Anterior cingulate cortex (tissue), 58 donors: ENCODE measurements around the gene HSPA9.

Source experiments
- DNase-seq, 58 donors: peaks; one replicate each; lab custom pipeline; 2025; lab: John Stamatoyannopoulos, UW

The HSPA9 gene

DNA sequence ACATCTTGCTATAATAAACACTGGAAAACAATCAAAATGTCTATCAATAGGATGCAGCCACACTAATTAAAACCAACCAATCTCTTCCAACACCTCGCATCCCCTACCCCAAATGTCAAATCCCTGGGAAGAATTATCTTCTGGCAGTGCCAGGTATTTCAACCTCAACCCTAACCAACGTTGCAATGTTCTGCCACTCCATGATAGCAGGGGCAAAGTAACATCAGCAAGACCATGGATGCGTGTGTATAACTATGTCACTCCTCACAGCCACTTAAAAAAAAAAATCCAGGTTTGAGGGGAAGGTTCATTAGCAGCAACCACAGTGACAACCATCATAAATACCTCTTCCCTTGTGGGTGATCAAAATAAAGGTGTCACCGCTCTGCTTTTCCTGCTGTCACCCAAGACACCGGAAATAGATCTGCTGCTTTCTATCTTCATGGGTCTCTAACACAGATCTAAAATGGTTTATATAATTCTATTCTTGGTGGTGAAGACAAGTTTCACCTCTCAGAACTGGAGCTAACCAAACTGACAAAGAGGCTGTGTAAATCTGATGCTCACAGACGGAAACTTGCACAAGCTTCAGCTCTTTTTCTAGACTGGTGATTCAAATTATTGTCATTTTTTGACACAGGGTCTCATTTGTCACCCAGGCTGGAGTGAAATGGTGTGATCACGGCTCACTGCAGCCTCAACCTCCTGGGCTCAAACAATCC lies 9.9 kb downstream of the HSPA9 start:
- DNase-seq = no peak

GRCh38 chr5:138564242-138564641 lies 11.0 kb downstream of the HSPA9 start:
- no peak for DNase-seq

DNA sequence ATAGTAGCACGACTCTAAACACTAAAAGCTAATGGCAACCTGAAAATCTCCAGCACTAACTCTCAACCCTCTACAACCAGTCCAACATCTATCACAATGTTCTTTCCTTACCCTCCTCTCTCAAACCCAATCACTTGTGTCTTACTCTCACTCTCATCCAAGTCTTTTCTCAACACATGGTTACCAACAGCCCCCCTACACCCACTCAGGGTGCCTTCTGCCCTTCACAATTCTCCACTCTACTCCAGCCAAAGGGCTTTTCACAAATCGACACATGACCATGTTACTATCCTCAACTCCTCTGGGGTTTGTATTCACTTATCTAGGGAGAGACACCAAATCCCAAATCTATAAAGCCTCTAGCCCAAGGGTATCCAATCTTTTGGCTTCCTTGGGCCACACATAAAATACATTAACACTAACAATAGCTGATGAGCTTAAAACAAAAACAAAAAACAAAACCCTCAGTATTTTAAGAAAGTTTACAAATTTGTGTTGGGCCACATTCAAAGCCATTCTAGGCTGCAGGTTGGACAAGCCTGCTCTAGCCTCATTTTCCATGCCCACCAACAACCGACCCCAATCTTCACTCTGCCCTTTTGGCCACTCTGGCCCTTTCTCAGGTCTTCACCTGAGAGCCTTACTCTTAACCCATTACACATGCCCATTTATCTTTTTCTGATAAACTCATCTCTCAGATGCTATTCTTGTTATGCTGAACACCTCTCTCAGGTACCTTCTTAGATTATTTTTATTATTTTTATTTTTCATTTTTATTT lies 11.7 kb downstream of the HSPA9 start:
- no peak for DNase-seq

DNA sequence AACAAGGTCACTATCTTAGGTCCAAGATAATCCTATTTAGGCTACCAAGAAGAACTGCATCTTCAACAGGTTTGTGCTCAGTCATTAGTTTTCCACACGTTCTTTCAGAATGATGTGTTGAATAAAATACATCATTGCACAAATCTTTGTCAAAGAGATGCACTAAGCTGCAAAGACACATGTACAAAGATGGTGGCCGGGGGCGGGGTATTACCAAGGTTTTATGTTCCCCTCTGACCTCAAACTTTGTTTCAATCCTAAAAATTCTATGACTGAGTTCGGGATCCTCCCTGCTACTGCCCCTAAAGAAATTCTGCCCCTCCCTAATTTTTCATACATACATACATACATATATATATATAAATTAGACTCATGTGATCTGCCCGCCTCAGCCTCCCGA lies 14.2 kb downstream of the HSPA9 start:
- no peak for DNase-seq

- no peak for DNase-seq
Observed at GRCh38 chr5:138559937-138560336, 15.3 kb downstream of the HSPA9 start.

DNA sequence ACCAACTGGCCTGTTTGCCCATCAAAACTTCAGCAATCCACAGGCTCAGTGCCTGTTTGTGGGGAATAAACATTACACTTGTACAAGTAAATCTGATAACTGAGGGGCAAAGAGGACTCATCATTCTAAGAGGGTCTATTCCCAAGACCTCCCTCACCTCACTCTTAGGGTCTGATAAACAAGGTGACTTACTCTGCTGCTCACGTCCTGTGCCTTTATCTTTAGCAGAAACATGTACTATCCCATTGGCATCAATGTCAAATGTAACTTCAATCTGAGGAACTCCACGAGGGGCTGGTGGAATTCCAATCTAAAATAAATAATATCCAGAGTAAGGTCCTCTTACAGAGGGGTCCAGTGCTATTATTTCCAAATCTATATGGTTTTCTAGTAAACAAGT lies 17.5 kb downstream of the HSPA9 start:
- no peak for DNase-seq

DNA sequence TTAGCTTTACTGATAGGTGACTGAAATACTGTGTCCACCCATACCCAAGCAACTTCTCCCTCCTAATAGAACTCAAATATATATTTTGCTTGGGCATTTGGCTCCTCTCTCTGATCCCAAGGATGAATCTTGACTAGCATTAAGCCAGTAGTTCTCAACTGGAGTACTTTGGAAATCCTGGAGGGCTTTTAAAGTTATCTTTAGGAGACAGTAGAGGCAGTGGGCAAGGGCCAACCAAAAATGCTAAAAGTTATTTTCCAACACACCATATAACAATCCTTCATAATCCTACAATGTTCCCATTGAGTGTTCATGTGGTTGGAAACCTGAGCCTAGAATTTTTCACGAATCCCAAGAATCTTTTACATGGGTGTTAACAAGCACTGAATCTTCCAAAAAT lies 21.1 kb downstream of the HSPA9 start:
- no peak for DNase-seq

- no peak for DNase-seq
Observed at GRCh38 chr5:138553437-138554095, 21.6 kb downstream of the HSPA9 start.

- no peak for DNase-seq
Observed at GRCh38 chr5:138552657-138553056, 22.5 kb downstream of the HSPA9 start.

- no peak for DNase-seq
Observed at GRCh38 chr5:138549414-138549813, 25.8 kb downstream of the HSPA9 start.

DNA sequence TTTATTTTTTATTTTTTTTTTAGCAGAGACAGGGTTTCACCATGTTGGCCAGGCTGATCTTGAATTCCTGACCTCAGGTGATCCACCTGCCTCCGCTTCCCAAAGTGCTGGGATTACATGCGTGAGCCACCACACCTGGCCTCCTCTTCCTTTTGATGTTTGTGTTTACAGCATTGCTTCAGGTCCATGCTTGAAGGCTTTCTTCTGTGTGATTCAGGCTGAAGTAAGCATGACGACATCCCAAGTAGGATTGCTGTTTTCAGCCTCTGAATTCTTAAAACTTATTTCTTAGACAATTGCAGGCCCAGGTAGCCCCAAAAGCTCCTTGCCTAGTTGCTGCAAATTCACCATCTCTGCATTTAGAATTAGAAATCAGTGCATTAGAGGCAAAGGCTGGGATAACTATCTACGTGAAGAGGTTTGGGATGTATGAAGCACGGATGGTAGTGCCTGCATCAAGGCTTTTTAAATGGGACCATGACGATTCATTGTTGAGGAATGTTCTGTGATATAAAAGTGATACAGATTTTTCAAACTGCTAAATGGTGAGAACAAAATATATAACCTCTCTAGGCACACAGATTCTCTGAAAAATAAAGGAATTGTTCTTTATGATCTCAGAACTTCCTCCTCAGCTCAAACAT lies 29.2 kb downstream of the HSPA9 start:
- no peak for DNase-seq

GRCh38 chr5:138544181-138545134 lies 30.7 kb downstream of the HSPA9 start:
- DNase-seq = no peak

- DNase-seq = peak in 2 of 58 donors; percentile 55 to 76
Observed at GRCh38 chr5:138543730-138544104, 31.5 kb downstream of the HSPA9 start.

DNA sequence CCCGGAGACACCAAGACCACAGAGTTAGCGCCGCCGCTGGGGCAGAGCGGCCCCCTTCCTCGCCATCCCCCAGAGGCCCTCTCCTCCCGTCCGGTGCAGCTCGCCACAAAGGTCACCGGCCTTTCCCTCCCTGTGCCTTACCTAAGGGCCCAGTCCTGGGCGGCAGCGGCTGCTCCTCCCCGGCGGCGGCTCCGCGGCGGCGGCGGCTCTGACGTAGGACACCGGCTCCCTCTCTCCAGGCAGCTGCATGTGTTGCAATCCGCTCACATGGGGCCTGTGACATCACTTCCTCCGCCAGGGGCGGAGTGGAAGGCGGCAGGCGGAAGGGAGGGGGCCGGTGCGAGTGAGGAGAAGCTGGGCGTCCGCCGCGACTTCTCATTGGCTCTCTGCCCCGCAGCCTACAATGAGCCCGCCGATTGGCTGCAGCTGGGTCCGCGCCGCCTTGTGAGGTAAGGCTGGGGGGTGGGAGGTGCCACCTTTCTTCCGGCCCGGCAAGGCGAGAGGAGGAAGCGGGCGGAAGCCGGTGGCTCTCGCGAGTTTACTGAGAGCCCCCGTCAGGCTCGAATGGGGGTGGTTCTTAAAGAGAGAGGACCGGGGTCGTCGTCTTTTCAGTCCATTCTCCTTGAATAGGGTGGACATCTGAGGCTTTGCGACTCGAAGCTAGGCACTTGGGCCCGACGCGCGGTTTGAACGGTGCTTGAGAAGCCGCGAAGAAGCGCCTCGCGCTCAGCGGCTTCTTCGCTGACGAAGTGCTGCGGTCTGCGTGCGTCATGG lies 32.1 kb downstream of the HSPA9 start, which contains the start of gene ETF1:
ETF1 (minus strand) TSS at position 281 of the 774 bp plus-strand sequence. CDS start 318 bp downstream, outside the sequence.
- DNase-seq = peak; percentile 94 to 100 (median 100)

GRCh38 chr5:138542180-138542955 lies 32.8 kb downstream of the HSPA9 start:
- DNase-seq = peak in 4 of 58 donors; percentile 6 to 54 (median 22)

DNA sequence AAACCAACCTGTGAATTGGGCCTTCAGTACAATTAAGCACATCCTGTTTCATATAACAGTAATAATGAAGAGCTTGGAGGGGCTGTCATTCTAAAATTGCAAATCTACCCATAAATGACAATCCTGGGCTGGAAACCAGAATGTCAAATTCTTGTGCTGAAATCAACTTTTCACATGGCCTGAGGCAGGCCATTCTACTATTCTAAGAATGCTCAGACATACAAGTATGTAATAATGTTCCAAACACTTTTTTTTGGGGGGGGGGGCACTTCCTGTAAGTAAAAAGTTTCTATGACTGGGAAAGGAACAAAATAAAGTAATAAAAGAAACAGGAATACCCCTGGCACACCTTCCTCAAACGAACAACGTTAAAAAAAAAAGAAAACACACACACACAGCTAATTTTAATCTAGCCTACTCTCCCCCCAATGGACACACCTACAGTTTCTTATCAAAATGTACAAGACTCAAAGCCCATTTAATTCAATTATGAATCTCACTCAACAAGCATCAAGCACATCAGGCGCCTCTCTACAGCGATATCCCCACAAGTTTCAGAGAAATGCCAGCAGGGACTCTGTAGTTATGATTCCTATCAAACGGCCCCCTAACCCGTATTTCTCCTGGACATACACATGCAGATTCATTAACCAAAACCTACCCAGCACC lies 33.6 kb downstream of the HSPA9 start:
- no peak for DNase-seq

GRCh38 chr5:138539791-138540190 lies 35.4 kb downstream of the HSPA9 start:
- no peak for DNase-seq
